Upper lobe of left lung (tissue), 6 donors: ENCODE results near the gene SRSF11. TPM values are rescaled to one million over a fixed set of nuclear protein-coding genes. Genes with fewer than 3 reads are reported as not detected.

Experiments used
- ATAC-seq, 2 donors: fragments of 200-7000 bp; cut with Tn5 transposase; one replicate each; pipeline ENCODE4 v1.9.1; 2022; ENCODE audit warnings: mild to moderate bottlenecking in 2 of 2, moderate library complexity in 2 of 2; ENCODE audit not compliant: low FRiP score in 2 of 2
- DNase-seq, 2 donors: peaks; one replicate each; pipeline ENCODE4 v3.0.0-alpha.2; 2019 to 2020
- H3K27ac ChIP-seq, 4 donors: fragments of 200-600 bp; sonication (generic); one replicate each; pipeline ENCODE4 v1.5.1; 2016 to 2019
- H3K27me3 ChIP-seq, 4 donors: fragments of 200-600 bp; sonication (generic); one replicate each; pipeline ENCODE4 v1.5.1; 2017 to 2019
- H3K36me3 ChIP-seq, 4 donors: fragments of 200-600 bp; sonication (generic); one replicate each; pipeline ENCODE4 v1.5.1; 2016 to 2019
- H3K4me1 ChIP-seq, 4 donors: fragments of 200-600 bp; sonication (generic); one replicate each; pipeline ENCODE4 v1.5.1; 2018 to 2019
- H3K4me3 ChIP-seq, 4 donors: fragments of 200-600 bp; sonication (generic); one replicate each; pipeline ENCODE4 v1.5.1; 2017 to 2019; ENCODE audit warnings: mild to moderate bottlenecking in 2 of 4, moderate library complexity in 1 of 4
- H3K9me3 ChIP-seq, 4 donors: fragments of 200-600 bp; sonication (generic); one replicate each; pipeline ENCODE4 v1.5.1; 2018 to 2019
- CTCF ChIP-seq, 6 experiments: fragments of 450-650 bp in 4 of 6; fragments of 200-600 bp in 2 of 6; sonication (generic) in 2 of 6; IDR thresholded peaks; one replicate each; pipeline ENCODE4 v1.5.1; 2016 to 2019; ENCODE audit warnings: antibody characterized with exemption in 6 of 6
- EP300 ChIP-seq, 4 donors: sonication (generic); formaldehyde crosslinking; IDR thresholded peaks; one replicate each; pipeline ENCODE4 v1.5.1; 2017; ENCODE audit warnings: antibody characterized with exemption in 4 of 4, control low read depth in 2 of 4
- POLR2A ChIP-seq, 4 donors: fragments of 450-650 bp; IDR thresholded peaks; one replicate each; pipeline ENCODE4 v1.5.1; 2016 to 2017; ENCODE audit warnings: antibody characterized with exemption in 4 of 4, mild to moderate bottlenecking in 2 of 4
- POLR2AphosphoS5 ChIP-seq, 2 donors: sonication (generic); formaldehyde crosslinking; IDR thresholded peaks; one replicate each; pipeline ENCODE4 v1.5.1; 2017; ENCODE audit warnings: antibody characterized with exemption in 2 of 2
- WGBS, 2 donors: methylation state at CpG; one replicate each; pipeline ENCODE4 v1.1.5; 2017 to 2018; 5-methylcytosine and 5-hydroxymethylcytosine counted together
- total RNA-seq, 6 donors: library from RNA; depleted of rRNA in 4 of 6; stranded (reverse); fragments of >200 nt in 4 of 6; gene quantifications; one replicate each; pipeline versions ENCODE4 v1.1.0 to v1.2.1, GENCODE V29; 2016 to 2021
- donor health status: DM: no; HTN: no; CAD: no; lungs with moderate emphysema.
- donor health status: DM: no; HTN: yes; CAD: no; lungs with severe emphysema.

The SRSF11 gene
- total RNA-seq, 6 donors from 2014 or later = 97.6 to 662 (median 145) TPM

GRCh38 chr1:70247768-70248167 is 26.6 kb downstream of the SRSF11 start:
- ATAC-seq (no peak), DNase-seq (no peak)
- Histone ChIP-seq H3K4me1 (no peaks in the 10 kb centered on the region), H3K27ac (no peak overlapping the region), H3K9me3 (no peaks in the 10 kb centered on the region), H3K27me3 (no peaks in the 10 kb centered on the region), H3K4me3 (no peak overlapping the region), H3K36me3 (peaks cover 68 to 99% (median 74%) of the 10 kb centered on the region in 4 donors)
- TF ChIP-seq EP300 (IDR thresholded peaks at IDR 0.05) = no peak
- no peak for TF ChIP-seq CTCF (IDR thresholded peaks at IDR 0.05)
- no peak for TF ChIP-seq POLR2A (IDR thresholded peaks at IDR 0.05)

GRCh38 chr1:70248729-70249128 is 27.5 kb downstream of the SRSF11 start:
- DNase-seq (no peak), ATAC-seq (no peak)
- H3K4me1 ChIP-seq = no peaks in the 10 kb centered on the region
- no peak overlapping the region for H3K4me3 ChIP-seq
- 87 to 91% methylated on average over 4 of the region's 4 CpGs for WGBS, 2 donors
- H3K9me3 ChIP-seq = no peaks in the 10 kb centered on the region
- TF ChIP-seq EP300 (IDR thresholded peaks at IDR 0.05) (no peak), CTCF (IDR thresholded peaks at IDR 0.05) (no peak), POLR2A (IDR thresholded peaks at IDR 0.05) (no peak), POLR2AphosphoS5 (IDR thresholded peaks at IDR 0.05) (no peak)
- peaks cover 63 to 99% (median 70%) of the 10 kb centered on the region in 4 donors for H3K36me3 ChIP-seq
- H3K27ac ChIP-seq = no peak overlapping the region
- H3K27me3 ChIP-seq = no peaks in the 10 kb centered on the region

GRCh38 chr1:70256664-70257063 is 35.5 kb downstream of the SRSF11 start:
- TF ChIP-seq POLR2AphosphoS5 (IDR thresholded peaks at IDR 0.05) (no peak), CTCF (IDR thresholded peaks at IDR 0.05) (no peak), EP300 (IDR thresholded peaks at IDR 0.05) (no peak), POLR2A (IDR thresholded peaks at IDR 0.05) (no peak)
- WGBS, 2 donors = 94 to 100% methylated on average over 1 of the region's 1 CpG
- no peak for ATAC-seq
- DNase-seq = no peak
- H3K9me3 ChIP-seq = no peaks in the 10 kb centered on the region
- H3K27me3 ChIP-seq = no peaks in the 10 kb centered on the region
- peaks cover 0 to 31% (median 2%) of the 10 kb centered on the region in 4 donors for H3K36me3 ChIP-seq
- no peaks in the 10 kb centered on the region for H3K4me1 ChIP-seq
- no peak overlapping the region for H3K4me3 ChIP-seq
- no peak overlapping the region for H3K27ac ChIP-seq

- 80 to 85% methylated on average over 7 of the region's 7 CpGs for WGBS, 2 donors
- Histone ChIP-seq H3K4me3 (no peak overlapping the region), H3K9me3 (no peaks in the 10 kb centered on the region), H3K4me1 (no peaks in the 10 kb centered on the region), H3K27me3 (no peaks in the 10 kb centered on the region), H3K27ac (no peak overlapping the region), H3K36me3 (peaks cover 0 to 33% (median 9%) of the 10 kb centered on the region in 4 donors)
- no peak for DNase-seq
- ATAC-seq = no peak
- no peak for TF ChIP-seq CTCF (IDR thresholded peaks at IDR 0.05)
- no peak for TF ChIP-seq POLR2AphosphoS5 (IDR thresholded peaks at IDR 0.05)
- TF ChIP-seq POLR2A (IDR thresholded peaks at IDR 0.05) = no peak
- TF ChIP-seq EP300 (IDR thresholded peaks at IDR 0.05) = no peak
Observed at GRCh38 chr1:70264839-70265238, 43.7 kb downstream of the SRSF11 start.

GRCh38 chr1:70265946-70266345 is 44.8 kb downstream of the SRSF11 start:
- ATAC-seq = no peak
- H3K4me1 ChIP-seq = no peaks in the 10 kb centered on the region
- no peaks in the 10 kb centered on the region for H3K27me3 ChIP-seq
- H3K4me3 ChIP-seq = no peak overlapping the region
- WGBS, 2 donors = 78 to 79% methylated on average over 1 of the region's 1 CpG
- no peak for DNase-seq
- H3K27ac ChIP-seq = no peak overlapping the region
- no peak for TF ChIP-seq POLR2A (IDR thresholded peaks at IDR 0.05)
- TF ChIP-seq POLR2AphosphoS5 (IDR thresholded peaks at IDR 0.05) = no peak
- TF ChIP-seq EP300 (IDR thresholded peaks at IDR 0.05) = no peak
- TF ChIP-seq CTCF (IDR thresholded peaks at IDR 0.05) = no peak
- H3K9me3 ChIP-seq = no peaks in the 10 kb centered on the region
- H3K36me3 ChIP-seq = peaks cover 0 to 32% (median 14%) of the 10 kb centered on the region in 4 donors
